OCI-LY1 (cell line): ENCODE measurements around the gene RCBTB1.

Source experiments
- CTCF ChIP-seq: fragments of 200-600 bp; sonication (generic), shearing (Covaris generic); IDR thresholded peaks from 2 replicates; pipeline ENCODE4 v1.5.1; 2017; ENCODE audit warnings: mild to moderate bottlenecking, antibody characterized with exemption, low read length, moderate library complexity, mixed read lengths
- EZH2 ChIP-seq: fragments of 200-600 bp; sonication (generic), shearing (Covaris generic); IDR thresholded peaks from 2 replicates; pipeline ENCODE4 v1.8.0; 2017; ENCODE audit warnings: borderline replicate concordance, mixed run types, mild to moderate bottlenecking, antibody characterized with exemption, low read length, moderate library complexity, mixed read lengths

GRCh38 chr13:49579501-49579900, 5.9 kb downstream of the RCBTB1 start:
- no peak for TF ChIP-seq CTCF
- no peak for TF ChIP-seq EZH2
